ENCODE measurements around the gene DOK4.

The DOK4 gene

DNA sequence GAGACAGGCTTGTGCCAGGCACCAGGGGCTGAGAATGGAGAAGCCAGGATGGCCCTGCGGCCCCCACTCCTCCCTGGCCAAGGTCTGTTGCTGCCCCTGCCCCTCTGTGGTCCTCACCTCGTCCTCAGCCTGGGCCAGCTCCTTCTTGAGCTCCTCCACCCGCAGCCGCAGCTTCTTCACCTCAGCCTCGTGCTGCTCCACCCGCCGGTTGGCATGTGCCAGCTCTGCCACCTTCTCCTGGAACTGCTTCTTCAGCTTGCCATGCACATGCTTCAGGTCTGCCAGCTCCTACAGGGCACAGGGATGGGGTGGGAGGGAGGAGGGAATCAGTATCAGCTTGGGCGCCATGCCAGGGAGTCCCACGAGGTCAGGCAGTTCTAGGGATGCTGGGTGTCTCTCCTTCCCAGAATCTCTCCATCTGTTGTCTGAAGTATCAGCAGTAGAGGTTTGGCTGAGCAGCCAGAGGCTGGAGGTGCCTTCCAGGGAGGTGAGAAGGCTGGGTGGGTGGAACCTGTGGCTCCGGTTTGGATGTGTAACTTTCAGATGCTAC lies 30.0 kb upstream of the DOK4 start:
- Histone ChIP-seq H3F3A (ENCODE audit: control insufficient read depth, insufficient read depth) (no peaks in the 10 kb centered on the region), H4K20me1 (ENCODE audit: control insufficient read depth, insufficient read depth, low read depth, low read length) (no peaks in the 10 kb centered on the region), H3K4me1 (ENCODE audit: control insufficient read depth, low read length) (peaks cover 3% of the 10 kb centered on the region; the same call in 1 of the 2 replicates), H3K36me3 (ENCODE audit: control insufficient read depth, low read length) (no peaks in the 10 kb centered on the region; the same call in 1 of the 2 replicates), H3K9me2 (replicated peaks; ENCODE audit: control insufficient read depth, low read length) (no peaks in the 10 kb centered on the region), H3K9me3 (ENCODE audit: control insufficient read depth, insufficient read depth, low read length) (no peaks in the 10 kb centered on the region), H3K4me2 (ENCODE audit: low read length) (no peak overlapping the region), H3K79me2 (ENCODE audit: control insufficient read depth, low read length) (no peaks in the 10 kb centered on the region), H3K4me3 (ENCODE audit: low read length) (no peak overlapping the region), H3K27ac (ENCODE audit: low read depth, low read length) (no peak overlapping the region), H3K27me3 (ENCODE audit: control insufficient read depth, low read length) (no peaks in the 10 kb centered on the region)
- TF ChIP-seq EZH2phosphoT487 (IDR thresholded peaks at IDR 0.05; ENCODE audit: borderline replicate concordance, low read length): no peak

DNA sequence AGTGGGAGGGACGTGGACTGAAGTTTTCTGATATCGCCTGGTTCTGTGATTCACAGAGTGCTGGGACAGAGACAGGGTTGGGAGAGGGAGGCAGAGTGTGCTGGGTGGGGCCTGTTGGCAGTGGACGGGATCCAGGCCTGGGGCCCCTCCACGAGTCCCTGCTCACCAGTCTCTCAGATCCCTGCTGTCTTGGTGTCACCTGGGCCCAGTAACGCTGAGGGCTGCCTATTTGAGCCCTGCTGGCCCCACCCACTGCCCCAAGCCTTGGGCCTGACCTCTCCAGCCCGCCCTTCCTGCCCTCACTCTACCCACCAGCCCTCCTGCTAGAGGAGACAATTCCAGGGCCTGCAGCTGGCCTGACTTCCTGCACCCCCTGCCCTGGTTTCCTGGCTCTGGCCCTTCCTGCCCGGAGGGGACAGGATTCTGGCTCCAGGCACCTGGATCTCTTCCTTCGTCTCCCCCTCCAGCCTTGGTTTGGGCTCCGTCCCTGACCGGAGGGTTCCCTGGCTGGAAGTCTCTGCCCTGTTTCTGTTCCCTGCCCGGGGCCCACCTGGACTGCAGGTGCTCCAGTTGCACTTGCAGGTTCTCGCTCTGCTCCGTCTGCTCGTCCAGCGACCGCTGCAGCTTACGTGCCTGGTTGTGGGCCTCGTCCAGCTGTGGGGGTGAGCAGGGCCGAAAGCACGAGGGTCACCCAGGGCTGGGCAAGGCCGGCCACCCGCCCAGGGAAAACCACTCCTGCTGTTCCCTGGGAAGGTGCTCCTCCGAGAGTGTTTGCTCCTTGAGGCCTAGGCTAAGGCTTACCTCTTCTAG lies 28.7 kb upstream of the DOK4 start:
- H3K9me3 ChIP-seq (ENCODE audit: control insufficient read depth, insufficient read depth, low read length): no peaks in the 10 kb centered on the region
- no peaks in the 10 kb centered on the region for H3F3A ChIP-seq (ENCODE audit: control insufficient read depth, insufficient read depth)
- peaks cover 1% of the 10 kb centered on the region; the same call in 1 of the 2 replicates for H3K4me1 ChIP-seq (ENCODE audit: control insufficient read depth, low read length)
- H3K9me2 ChIP-seq (replicated peaks; ENCODE audit: control insufficient read depth, low read length): no peaks in the 10 kb centered on the region
- no peak overlapping the region for H3K27ac ChIP-seq (ENCODE audit: low read depth, low read length)
- TF ChIP-seq EZH2phosphoT487 (IDR thresholded peaks at IDR 0.05; ENCODE audit: borderline replicate concordance, low read length): no peak
- TF ChIP-seq CTCF (IDR thresholded peaks at IDR 0.05; ENCODE audit: low read depth, low read length, poor library complexity, severe bottlenecking): no peak
- no peak overlapping the region for H3K4me2 ChIP-seq (ENCODE audit: low read length)
- no peaks in the 10 kb centered on the region for H3K79me2 ChIP-seq (ENCODE audit: control insufficient read depth, low read length)
- no peaks in the 10 kb centered on the region for H4K20me1 ChIP-seq (ENCODE audit: control insufficient read depth, insufficient read depth, low read depth, low read length)
- H3K27me3 ChIP-seq (ENCODE audit: control insufficient read depth, low read length): no peaks in the 10 kb centered on the region
- no peaks in the 10 kb centered on the region; the same call in 1 of the 2 replicates for H3K36me3 ChIP-seq (ENCODE audit: control insufficient read depth, low read length)
- H3K4me3 ChIP-seq (ENCODE audit: low read length): no peak overlapping the region

DNA sequence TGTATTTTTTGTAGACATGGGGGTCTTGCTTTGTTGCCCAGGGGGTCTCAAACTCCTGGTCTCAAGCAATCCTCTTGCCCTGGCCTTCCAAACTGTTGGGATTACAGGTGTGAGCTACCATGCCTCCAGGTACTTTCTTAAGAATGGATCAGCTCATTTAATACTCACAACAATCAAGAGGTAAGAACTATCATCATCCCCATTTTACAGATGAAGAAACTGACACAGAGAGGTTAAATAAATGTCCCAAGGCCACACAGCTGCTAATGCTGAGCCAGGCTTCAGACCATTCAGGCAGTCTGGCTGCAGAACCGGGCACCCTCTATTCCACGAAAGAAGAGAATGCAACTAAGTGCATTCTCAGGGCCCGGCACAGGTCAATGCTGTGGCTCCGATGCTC lies 28.1 kb upstream of the DOK4 start:
- Histone ChIP-seq H3K27ac (ENCODE audit: low read depth, low read length) (no peak overlapping the region), H3K9me2 (replicated peaks; ENCODE audit: control insufficient read depth, low read length) (no peaks in the 10 kb centered on the region), H3K79me2 (ENCODE audit: control insufficient read depth, low read length) (no peaks in the 10 kb centered on the region), H3F3A (ENCODE audit: control insufficient read depth, insufficient read depth) (no peaks in the 10 kb centered on the region), H3K4me1 (ENCODE audit: control insufficient read depth, low read length) (no peaks in the 10 kb centered on the region), H3K9me3 (ENCODE audit: control insufficient read depth, insufficient read depth, low read length) (no peaks in the 10 kb centered on the region), H4K20me1 (ENCODE audit: control insufficient read depth, insufficient read depth, low read depth, low read length) (no peaks in the 10 kb centered on the region), H3K4me3 (ENCODE audit: low read length) (no peak overlapping the region), H3K36me3 (ENCODE audit: control insufficient read depth, low read length) (no peaks in the 10 kb centered on the region; the same call in 1 of the 2 replicates), H3K27me3 (ENCODE audit: control insufficient read depth, low read length) (no peaks in the 10 kb centered on the region), H3K4me2 (ENCODE audit: low read length) (no peak overlapping the region)
- TF ChIP-seq CTCF (IDR thresholded peaks at IDR 0.05; ENCODE audit: low read depth, low read length, poor library complexity, severe bottlenecking) (no peak), EZH2phosphoT487 (IDR thresholded peaks at IDR 0.05; ENCODE audit: borderline replicate concordance, low read length) (no peak)

All from DOHH2 (cell line).